Activated CD8-positive, alpha-beta memory T cell treated with anti-CD3 and anti-CD28 coated beads, Interleukin-2, amount 50 U/mL, for 4 hours (primary cell): ENCODE measurements around the gene CELF2.

Experiments used
- DNase-seq: peaks from one replicate; pipeline ENCODE4 v3.0.0-alpha.2; 2020

Gene CELF2

DNA sequence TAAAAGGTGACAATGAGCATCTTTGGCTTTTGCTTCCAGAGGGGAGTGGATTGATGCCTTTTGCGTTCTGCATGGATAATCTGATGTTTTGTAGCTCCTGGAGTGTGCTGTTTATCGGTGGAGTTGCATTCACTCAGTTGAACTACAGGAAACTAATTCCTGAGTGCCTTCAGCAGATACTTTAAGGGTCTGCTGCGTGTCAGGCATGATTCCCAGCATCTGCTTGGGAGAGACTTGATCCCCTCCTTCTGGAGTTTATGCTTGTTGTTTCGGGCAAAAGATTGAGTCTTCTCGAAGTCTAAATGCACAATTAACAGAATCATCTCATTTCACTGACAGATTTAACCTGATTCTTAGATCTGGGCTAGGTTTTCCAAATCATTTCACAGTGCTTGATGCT lies 46.2 kb downstream of the CELF2 start:
- no peak for DNase-seq

GRCh38 chr10:11064832-11065231 lies 47.2 kb downstream of the CELF2 start:
- DNase-seq, result no peak

DNA sequence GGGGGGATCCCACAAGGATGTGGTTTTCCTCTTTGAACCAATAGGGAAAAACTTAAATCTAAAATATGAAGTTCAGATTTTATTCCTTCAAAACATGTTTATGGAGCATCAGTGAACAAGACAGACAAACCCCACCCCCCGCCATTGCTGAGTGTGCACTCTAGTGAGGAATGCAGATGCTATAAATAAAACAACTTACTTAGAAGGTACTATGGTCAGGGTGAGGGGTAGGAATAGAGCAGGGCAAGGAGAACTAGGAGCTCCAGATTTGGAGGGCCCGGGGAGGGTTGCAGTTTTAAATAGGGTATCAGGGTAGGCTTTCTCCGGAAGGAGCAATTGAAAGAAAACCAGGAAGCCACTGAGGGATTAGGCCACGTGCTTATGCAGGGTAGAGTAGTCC lies 47.9 kb downstream of the CELF2 start:
- no peak for DNase-seq

- DNase-seq, result no peak
Observed at GRCh38 chr10:11066520-11066919, 48.8 kb downstream of the CELF2 start.

DNA sequence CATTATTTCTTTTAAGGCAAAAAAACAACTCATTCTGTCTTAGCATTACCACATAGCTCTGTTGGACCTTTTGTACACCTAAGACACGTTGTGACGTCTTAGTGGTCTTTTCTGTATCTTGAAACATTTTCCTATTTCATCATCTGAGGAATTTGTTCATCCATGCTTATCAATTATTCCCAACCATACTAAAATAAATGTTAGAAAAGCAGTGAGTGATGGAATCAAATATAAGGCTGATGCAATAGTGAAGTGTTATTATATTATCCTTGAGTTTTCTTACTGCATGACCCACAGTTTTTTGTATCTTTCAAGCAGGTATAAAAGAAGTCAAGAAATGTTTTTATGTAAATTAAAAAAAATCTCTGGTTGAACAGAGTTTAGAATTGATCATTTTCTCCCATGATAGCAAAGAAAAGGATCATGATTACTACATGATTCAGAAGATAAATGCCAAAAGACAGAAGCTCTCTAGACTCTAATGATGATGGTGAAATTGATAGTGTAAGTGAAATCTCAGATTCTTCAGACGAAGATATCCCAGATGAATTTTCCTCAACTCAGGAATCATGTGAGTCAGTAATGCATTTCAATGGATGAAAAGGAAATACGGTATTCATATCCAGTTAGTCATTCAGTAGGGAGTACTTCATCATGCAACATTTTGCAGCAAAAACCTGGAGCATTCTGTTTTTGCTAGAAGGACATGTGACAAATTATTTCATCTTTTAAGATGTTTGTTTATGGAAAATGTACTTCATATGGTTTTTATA lies 51.4 kb downstream of the CELF2 start:
- DNase-seq, result no peak

- DNase-seq, result no peak
Observed at GRCh38 chr10:11073410-11073809, 55.7 kb downstream of the CELF2 start.

DNA sequence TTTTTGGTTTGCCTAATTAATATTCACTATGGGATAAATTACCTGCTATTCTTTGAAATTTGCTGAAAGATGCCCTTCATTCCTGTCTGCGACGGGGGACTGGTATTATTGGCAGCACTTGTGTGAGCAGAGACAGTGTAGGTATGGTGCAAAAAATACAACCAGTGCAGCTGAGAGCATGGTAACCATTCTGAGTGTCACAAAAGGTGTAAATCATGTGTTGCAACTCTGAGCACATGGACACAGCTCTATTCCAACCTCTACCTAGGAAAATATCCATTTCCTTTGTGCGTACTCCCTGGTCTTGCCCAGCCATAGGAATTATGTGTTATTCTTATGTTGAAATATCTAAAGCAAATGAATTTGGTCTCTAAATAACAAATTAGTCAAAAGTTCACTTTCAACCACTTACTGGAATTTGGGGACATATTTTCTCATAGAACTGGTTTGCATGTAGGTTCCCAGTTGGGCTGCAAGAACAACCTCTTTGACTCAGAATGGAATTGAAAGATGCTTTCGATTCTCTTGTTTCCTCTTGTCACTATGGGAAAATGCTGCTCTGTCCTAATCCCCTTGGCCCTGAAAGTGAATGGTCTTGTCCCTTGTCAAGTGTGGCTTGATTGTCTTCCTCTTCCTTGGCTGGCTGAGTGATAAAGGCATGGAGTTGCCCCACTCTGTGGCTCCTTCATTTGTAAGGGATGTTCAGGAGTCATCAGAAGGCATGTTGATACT lies 57.0 kb downstream of the CELF2 start:
- no peak for DNase-seq

- no peak for DNase-seq
Observed at GRCh38 chr10:11076221-11076620, 58.5 kb downstream of the CELF2 start.

DNA sequence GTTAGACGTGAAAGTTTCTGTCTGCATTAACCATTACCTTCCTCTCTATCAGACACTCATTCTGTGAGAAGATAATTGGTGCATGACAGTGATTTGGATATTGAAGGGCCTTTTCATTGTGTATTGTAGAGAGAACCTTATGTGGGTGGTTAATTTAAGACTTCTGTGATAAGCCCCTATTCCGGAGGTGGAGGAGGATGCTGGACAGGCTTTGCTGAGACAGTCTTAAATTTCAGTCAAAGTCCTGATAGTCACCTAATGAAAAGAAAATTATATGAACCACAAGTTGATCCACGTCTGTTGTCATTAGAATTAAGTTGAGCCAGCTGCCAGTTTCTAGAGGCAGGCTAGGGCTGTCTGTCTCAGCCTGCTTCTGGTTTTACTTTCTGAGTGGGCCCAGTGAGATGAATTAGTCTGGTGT lies 62.9 kb downstream of the CELF2 start:
- no peak for DNase-seq

DNA sequence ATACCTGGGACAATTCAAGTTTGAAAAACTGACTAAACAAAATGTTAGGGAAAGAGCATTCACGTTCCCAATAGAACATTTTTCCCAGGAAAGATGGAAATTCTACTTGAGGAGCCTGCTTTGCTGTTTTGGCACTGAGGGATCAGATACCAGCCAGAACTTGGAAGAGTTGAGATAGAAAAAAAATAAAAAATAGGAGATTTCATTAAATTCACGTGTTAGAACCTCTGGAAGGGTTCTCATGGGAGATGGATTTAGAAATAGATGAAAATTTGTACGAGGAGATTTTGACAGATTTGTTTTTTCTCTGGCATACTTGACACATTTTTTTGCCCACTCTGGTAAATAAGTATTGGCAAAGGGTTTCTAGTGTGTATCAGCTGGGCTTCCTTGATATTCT lies 63.7 kb downstream of the CELF2 start:
- no peak for DNase-seq

DNA sequence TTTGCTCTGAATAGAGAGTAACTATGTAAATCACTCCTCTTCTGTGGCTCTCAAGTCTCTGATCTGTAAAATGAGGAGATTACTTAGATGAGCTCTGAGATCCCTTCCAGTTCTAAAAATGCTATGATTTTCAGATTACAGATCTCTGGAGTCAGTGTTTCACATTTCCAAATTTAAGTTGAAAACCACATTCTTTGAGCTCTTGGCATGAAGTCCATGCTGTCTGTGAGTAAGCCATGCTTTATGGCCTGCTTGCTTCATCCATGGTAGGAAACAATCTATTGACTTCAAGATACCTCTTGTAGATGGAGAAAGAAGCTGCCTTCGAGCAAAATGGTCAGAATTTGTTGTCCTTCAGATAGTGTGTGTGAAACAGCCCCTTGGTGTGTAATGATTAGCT lies 64.9 kb downstream of the CELF2 start:
- no peak for DNase-seq

DNA sequence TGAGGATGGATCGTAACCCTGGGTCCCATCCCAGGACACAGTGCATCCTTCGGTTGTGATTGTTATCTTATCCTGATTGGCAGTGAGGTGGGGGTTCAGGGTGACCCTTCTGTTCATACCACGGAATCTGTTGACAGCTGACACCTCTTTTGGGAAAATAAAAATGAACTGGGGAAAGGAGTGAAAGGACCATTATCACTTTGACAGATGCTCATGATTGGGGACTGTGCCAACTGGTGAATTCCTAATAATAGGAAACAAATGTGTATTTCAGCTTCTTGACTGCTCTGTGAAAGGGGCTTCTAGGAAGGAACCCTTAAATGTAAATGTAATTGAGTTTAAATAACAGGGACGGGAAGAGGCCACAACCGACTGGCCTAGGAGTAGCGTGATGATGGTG lies 65.4 kb downstream of the CELF2 start:
- no peak for DNase-seq

DNA sequence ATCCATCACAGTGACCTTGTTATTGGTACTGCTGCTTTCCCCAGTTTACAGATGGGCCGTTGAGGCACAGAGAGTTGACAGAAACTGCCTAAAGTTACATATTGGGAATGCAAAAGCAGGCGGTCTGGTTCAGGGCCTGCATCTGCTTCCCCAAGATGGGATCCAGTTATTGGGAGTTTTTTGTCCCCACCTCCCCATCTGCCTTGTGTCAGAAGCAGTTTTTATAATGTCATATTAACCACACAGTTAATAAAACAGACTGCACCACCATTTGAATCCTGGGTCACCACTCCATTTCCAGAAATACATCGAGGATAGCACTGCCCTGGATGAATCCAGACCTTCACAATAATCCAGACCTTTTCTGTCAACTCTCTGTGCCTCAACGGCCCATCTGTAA lies 67.9 kb downstream of the CELF2 start:
- DNase-seq, result no peak

- no peak for DNase-seq
Observed at GRCh38 chr10:11086177-11086840, 68.6 kb downstream of the CELF2 start.

- DNase-seq, result no peak
Observed at GRCh38 chr10:11087372-11087771, 69.7 kb downstream of the CELF2 start.

- DNase-seq, result no peak
Observed at GRCh38 chr10:11088709-11089108, 71.0 kb downstream of the CELF2 start.

DNA sequence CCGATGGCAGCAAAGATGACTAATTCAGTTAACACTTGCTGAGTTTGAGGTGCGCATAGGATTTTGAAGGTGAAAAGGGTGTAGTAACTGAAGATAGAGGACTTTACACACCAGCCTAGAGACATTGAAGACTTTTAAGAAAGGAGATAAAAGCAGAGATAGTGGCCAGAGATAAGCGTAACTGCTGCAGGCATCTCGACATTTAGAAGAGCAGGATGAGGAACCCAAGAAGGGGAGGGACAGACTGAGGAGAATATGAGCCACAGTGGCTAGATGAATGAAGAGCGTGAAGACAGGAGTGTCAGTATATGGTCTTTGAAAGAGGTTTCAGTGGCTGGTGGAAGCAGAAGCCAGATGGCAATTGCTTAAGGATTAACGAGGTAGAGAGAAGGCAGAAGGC lies 71.6 kb downstream of the CELF2 start:
- DNase-seq, result no peak

DNA sequence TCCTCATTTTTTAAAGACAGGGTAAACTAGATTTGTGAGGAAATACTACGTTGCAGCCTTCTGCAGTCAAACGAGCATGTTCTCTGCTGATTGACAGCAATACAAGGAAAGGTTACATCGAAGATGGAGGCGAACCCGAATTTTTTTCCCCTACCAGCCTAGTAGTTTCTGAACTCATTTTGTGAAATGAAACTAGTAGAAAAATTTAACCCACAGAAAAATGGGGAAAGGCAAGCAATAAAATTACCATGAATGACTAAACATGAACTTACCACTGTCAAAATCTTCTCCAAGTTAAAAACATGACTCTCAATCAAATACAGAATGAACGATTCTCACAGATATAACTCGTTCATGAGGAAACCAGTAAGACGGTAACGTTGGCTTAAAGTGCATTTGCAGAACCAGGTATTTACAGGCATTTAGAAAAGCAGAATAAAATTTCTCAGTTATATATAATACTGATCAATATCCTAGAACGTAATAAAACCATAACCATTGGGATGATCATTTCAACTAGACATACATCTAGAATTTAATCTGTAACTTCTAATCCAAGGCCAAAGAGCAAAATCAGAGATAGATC lies 73.9 kb downstream of the CELF2 start:
- DNase-seq, result no peak

GRCh38 chr10:11093771-11094736 lies 76.4 kb downstream of the CELF2 start:
- DNase-seq, result no peak

- DNase-seq, result no peak
Observed at GRCh38 chr10:11095374-11095801, 77.7 kb downstream of the CELF2 start.

DNA sequence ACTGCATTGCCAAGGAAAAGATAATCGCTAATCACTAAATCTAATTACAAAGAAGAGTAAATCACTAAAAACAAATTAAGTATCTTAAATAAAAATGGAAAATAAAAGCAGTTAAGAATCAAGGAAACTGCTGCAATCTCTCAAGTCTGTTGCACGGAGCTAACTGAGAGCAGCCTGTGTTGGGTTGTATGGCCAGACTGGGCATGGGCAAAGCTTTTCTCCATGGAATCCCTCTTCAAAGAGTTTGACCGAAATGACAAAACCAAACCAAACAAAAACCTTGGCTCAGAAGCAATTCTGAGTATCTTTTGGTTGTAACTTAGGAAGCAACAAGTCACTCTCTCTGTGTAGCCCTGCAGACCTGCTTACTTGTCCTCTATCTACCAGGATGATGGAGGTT lies 78.8 kb downstream of the CELF2 start:
- DNase-seq, result no peak

- no peak for DNase-seq
Observed at GRCh38 chr10:11097686-11098085, 80.0 kb downstream of the CELF2 start.
